GM12878 (cell line): ENCODE data around the gene OIT3.

ENCODE experiments used
- CBX3 ChIP-seq: fragments of 200-600 bp; sonication (generic); IDR thresholded peaks from 2 replicates; pipeline ENCODE4 v1.6.1; 2016; ENCODE audit warnings: low read depth, borderline replicate concordance
- MXI1 ChIP-seq: fragments of 150-350 bp; IDR thresholded peaks from 2 replicates; pipeline ENCODE4 v1.6.1; 2011; ENCODE audit warnings: low read depth, mild to moderate bottlenecking, inconsistent platforms, low read length, improper control_type of control experiment
- MYC ChIP-seq: IDR thresholded peaks from 2 replicates; pipeline ENCODE4 v1.6.1; 2011; ENCODE audit warnings: mild to moderate bottlenecking, low read length, moderate library complexity, inconsistent platforms; ENCODE audit not compliant: insufficient read depth, insufficient replicate concordance, insufficient read length, severe bottlenecking
- POLR2A ChIP-seq: IDR thresholded peaks from 2 replicates; pipeline ENCODE4 v1.6.1; 2011; ENCODE audit warnings: low read depth, mild to moderate bottlenecking, low read length
- POLR2AphosphoS5 ChIP-seq: IDR thresholded peaks from 2 replicates; pipeline ENCODE4 v1.6.1; 2011; ENCODE audit warnings: mild to moderate bottlenecking, low read length, inconsistent platforms
- RFX5 ChIP-seq: IDR thresholded peaks from 2 replicates; pipeline ENCODE4 v1.6.1; 2011; ENCODE audit warnings: low read depth, low read length, improper control_type of control experiment
- SP1 ChIP-seq: IDR thresholded peaks from one replicate; pipeline ENCODE4 v1.6.1; 2011; ENCODE audit warnings: low read depth, low read length
- TF ChIP-seq, protein P1 (sequence below): IDR thresholded peaks from 2 replicates; pipeline ENCODE4 v1.6.1; 2011; ENCODE audit warnings: low read depth, low read length, improper control_type of control experiment, borderline replicate concordance
- TF ChIP-seq, protein P2 (sequence below): fragments of 450-650 bp; IDR thresholded peaks from 2 replicates; pipeline ENCODE4 v1.6.1; 2017; ENCODE audit warnings: mild to moderate bottlenecking

DNA sequence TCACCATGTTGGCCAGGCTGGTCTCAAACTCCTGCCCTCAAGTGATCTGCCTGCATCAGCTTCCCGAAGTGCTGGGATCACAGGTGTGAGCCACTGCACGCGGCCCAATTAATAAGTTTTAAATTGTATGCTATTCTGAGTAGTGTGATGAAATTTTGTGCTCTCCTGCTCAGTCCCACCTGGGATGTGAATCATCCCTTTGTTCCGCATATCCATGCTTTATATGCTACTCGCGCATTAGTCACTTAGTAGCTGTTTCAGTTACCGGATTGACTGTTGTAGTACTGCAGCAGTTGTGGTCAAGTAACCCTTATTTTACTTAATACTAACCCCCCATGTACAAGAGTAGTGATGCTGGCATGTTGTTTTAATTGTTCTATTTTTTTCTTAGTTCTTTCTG is 47.3 kb upstream of the OIT3 start:
- TF ChIP-seq MXI1: no peak
- TF ChIP-seq POLR2AphosphoS5: no peak
- TF ChIP-seq RFX5: no peak
- TF ChIP-seq, protein P1, sequence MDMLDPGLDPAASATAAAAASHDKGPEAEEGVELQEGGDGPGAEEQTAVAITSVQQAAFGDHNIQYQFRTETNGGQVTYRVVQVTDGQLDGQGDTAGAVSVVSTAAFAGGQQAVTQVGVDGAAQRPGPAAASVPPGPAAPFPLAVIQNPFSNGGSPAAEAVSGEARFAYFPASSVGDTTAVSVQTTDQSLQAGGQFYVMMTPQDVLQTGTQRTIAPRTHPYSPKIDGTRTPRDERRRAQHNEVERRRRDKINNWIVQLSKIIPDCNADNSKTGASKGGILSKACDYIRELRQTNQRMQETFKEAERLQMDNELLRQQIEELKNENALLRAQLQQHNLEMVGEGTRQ: no peak
- TF ChIP-seq CBX3: no peak
- TF ChIP-seq, protein P2, sequence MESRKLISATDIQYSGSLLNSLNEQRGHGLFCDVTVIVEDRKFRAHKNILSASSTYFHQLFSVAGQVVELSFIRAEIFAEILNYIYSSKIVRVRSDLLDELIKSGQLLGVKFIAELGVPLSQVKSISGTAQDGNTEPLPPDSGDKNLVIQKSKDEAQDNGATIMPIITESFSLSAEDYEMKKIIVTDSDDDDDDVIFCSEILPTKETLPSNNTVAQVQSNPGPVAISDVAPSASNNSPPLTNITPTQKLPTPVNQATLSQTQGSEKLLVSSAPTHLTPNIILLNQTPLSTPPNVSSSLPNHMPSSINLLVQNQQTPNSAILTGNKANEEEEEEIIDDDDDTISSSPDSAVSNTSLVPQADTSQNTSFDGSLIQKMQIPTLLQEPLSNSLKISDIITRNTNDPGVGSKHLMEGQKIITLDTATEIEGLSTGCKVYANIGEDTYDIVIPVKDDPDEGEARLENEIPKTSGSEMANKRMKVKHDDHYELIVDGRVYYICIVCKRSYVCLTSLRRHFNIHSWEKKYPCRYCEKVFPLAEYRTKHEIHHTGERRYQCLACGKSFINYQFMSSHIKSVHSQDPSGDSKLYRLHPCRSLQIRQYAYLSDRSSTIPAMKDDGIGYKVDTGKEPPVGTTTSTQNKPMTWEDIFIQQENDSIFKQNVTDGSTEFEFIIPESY: no peak
- TF ChIP-seq SP1: no peak
- TF ChIP-seq POLR2A: no peak
- TF ChIP-seq MYC: no peak
